Measurements from ENCODE around the gene CNPY2.
"Not testable (repeated sequence)": the region's sequence is repeated elsewhere in the genome, so short reads cannot be mapped to it uniquely, and the experiment has no call there.

Gene CNPY2

GRCh38 chr12:56333679-56334489 lies 18.1 kb upstream of the CNPY2 start, which contains the start of gene PAN2:
Gene PAN2 (minus strand): TSS chr12:56334000. CDS start chr12:56333094, 906 bp downstream.
- peak; percentile 99 for DNase-seq

GRCh38 chr12:56333197-56333678 lies 17.4 kb upstream of the CNPY2 start:
- no peak for DNase-seq

GRCh38 chr12:56332512-56333196 lies 16.9 kb upstream of the CNPY2 start:
- peak; percentile 14 for DNase-seq

GRCh38 chr12:56330936-56331490 lies 15.2 kb upstream of the CNPY2 start:
- DNase-seq = no peak

GRCh38 chr12:56326533-56326932 lies 10.7 kb upstream of the CNPY2 start:
- no peak for DNase-seq

GRCh38 chr12:56326126-56326525 lies 10.3 kb upstream of the CNPY2 start:
- DNase-seq = no peak

GRCh38 chr12:56324206-56324605 lies 8.4 kb upstream of the CNPY2 start:
- no peak for DNase-seq

GRCh38 chr12:56321610-56322009 lies 5.8 kb upstream of the CNPY2 start:
- DNase-seq = not testable (repeated sequence)

GRCh38 chr12:56321027-56321426 lies 5.2 kb upstream of the CNPY2 start:
- no peak for DNase-seq

- no peak for DNase-seq
Measured at GRCh38 chr12:56317675-56318074, 1.9 kb upstream of the CNPY2 start.

- peak; percentile 54 for DNase-seq
Measured at GRCh38 chr12:56315249-56315621, 553 bp downstream of the CNPY2 start.

GRCh38 chr12:56311003-56311402 lies 4.8 kb downstream of the CNPY2 start:
- DNase-seq = no peak

GRCh38 chr12:56308714-56309113 lies 7.1 kb downstream of the CNPY2 start:
- no peak for DNase-seq

- no peak for DNase-seq
Measured at GRCh38 chr12:56307221-56307965, 8.4 kb downstream of the CNPY2 start.

GRCh38 chr12:56304872-56305590 lies 10.8 kb downstream of the CNPY2 start:
- DNase-seq = no peak

- no peak for DNase-seq
Measured at GRCh38 chr12:56304276-56304675, 11.5 kb downstream of the CNPY2 start.

GRCh38 chr12:56300644-56301464 lies 14.9 kb downstream of the CNPY2 start:
- no peak for DNase-seq

GRCh38 chr12:56299853-56300643 lies 15.7 kb downstream of the CNPY2 start, which contains the start of gene CS:
Gene CS (minus strand): TSS chr12:56300330. CDS start chr12:56300201, 129 bp downstream.
- DNase-seq = peak; percentile 100

- peak; percentile 55 for DNase-seq
Measured at GRCh38 chr12:56299308-56299852, 16.4 kb downstream of the CNPY2 start.

- DNase-seq = no peak
Measured at GRCh38 chr12:56298828-56299227, 17.0 kb downstream of the CNPY2 start.

Data from NCI-H146 (cell line).